A549 (cell line): ENCODE measurements around the gene PANX2.

Experiments used
- BHLHE40 ChIP-seq: IDR thresholded peaks from 2 replicates; pipeline ENCODE4 v1.6.1; 2012; ENCODE audit warnings: low read depth, low read length, inconsistent platforms
- CEBPB ChIP-seq, 2 experiments: fragments of >200 bp in 1 of 2; sonication (Bioruptor Twin) in 1 of 2; formaldehyde crosslinking in 1 of 2; IDR thresholded peaks; 2 replicates each; pipeline ENCODE4 v1.6.1; 2012 to 2016
- CTCF ChIP-seq: fragments of >200 bp; sonication (Bioruptor Twin); formaldehyde crosslinking; IDR thresholded peaks from 3 replicates; pipeline ENCODE4 v1.5.1; 2016
- E2F6 ChIP-seq: IDR thresholded peaks from 2 replicates; pipeline ENCODE4 v1.6.1; 2012; ENCODE audit warnings: low read depth, borderline replicate concordance
- EP300 ChIP-seq, 2 experiments: fragments of >200 bp; sonication (Bioruptor Twin); formaldehyde crosslinking; IDR thresholded peaks; 2 replicates in 1 of 2; 3 replicates in 1 of 2; pipeline ENCODE4 v1.6.1; 2016 to 2017
- MAZ ChIP-seq: fragments of 150-350 bp; IDR thresholded peaks from 2 replicates; pipeline ENCODE4 v1.6.1; 2014; ENCODE audit warnings: antibody characterized with exemption, low read depth, low read length, borderline replicate concordance
- POLR2A ChIP-seq: IDR thresholded peaks from 2 replicates; pipeline ENCODE4 v1.6.1; 2012; ENCODE audit warnings: mild to moderate bottlenecking, low read length
- POLR2AphosphoS2 ChIP-seq: conservative IDR thresholded peaks from 2 replicates; pipeline ENCODE4 v1.6.1; 2012; ENCODE audit warnings: low read length, improper control_type of control experiment, inconsistent platforms
- RAD21 ChIP-seq, 2 experiments: fragments of >200 bp in 1 of 2; sonication (Bioruptor Twin) in 1 of 2; formaldehyde crosslinking in 1 of 2; IDR thresholded peaks in 1 of 2; conservative IDR thresholded peaks in 1 of 2; 2 replicates in 1 of 2; 3 replicates in 1 of 2; pipeline ENCODE4 v1.6.1; 2012 to 2018; ENCODE audit warnings: inconsistent platforms in 1 of 2
- REST ChIP-seq: fragments of 200-600 bp; sonication (generic); IDR thresholded peaks from 2 replicates; pipeline ENCODE4 v1.6.1; 2016; ENCODE audit warnings: antibody characterized with exemption, mild to moderate bottlenecking, moderate library complexity
- USF2 ChIP-seq: fragments of 450-650 bp; IDR thresholded peaks from 2 replicates; pipeline ENCODE4 v1.6.1; 2014; ENCODE audit warnings: antibody characterized with exemption

- no peak for TF ChIP-seq POLR2A
- TF ChIP-seq E2F6: no peak
- no peak for TF ChIP-seq EP300 (IDR thresholded peaks at IDR 0.05)
- no peak for TF ChIP-seq CTCF
- TF ChIP-seq MAZ: no peak
- no peak for TF ChIP-seq BHLHE40
- TF ChIP-seq RAD21 (conservative IDR thresholded peaks at IDR 0.05 in 1 of 2, IDR thresholded peaks at IDR 0.05 in 1 of 2): no peak
- TF ChIP-seq REST: no peak
- no peak for TF ChIP-seq POLR2AphosphoS2
- no peak for TF ChIP-seq CEBPB (IDR thresholded peaks at IDR 0.05)
- TF ChIP-seq USF2: no peak
Observed at GRCh38 chr22:50184902-50185374, 14.4 kb downstream of the PANX2 start.
